DOHH2 (cell line): ENCODE results near the gene KIF18B.

ENCODE experiments used
- CTCF ChIP-seq: fragments of 200-600 bp; sonication (generic); IDR thresholded peaks from one replicate; pipeline ENCODE4 v1.5.1; 2014; ENCODE audit warnings: antibody characterized with exemption, mild to moderate bottlenecking, low read depth, low read length; ENCODE audit not compliant: poor library complexity, severe bottlenecking
- EZH2phosphoT487 ChIP-seq: fragments of 200-600 bp; sonication (generic); IDR thresholded peaks from 2 replicates; pipeline ENCODE4 v1.6.1; 2017; ENCODE audit warnings: borderline replicate concordance, mild to moderate bottlenecking, antibody characterized with exemption, low read length, moderate library complexity, mixed read lengths

GRCh38 chr17:44918006-44918405, 29.6 kb downstream of the KIF18B start:
- TF ChIP-seq CTCF (no peak), EZH2phosphoT487 (no peak)
